HepG2 (cell line): ENCODE results near the gene ARHGAP31. TPM values are rescaled to one million over a fixed set of nuclear protein-coding genes. Genes with fewer than 3 reads are reported as not detected.

Experiments
- ATAC-seq: fragments of 200-7000 bp; cut with Tn5 transposase; 3 replicates; pipeline ENCODE4 v1.9.1; 2020; ENCODE audit warnings: mild to moderate bottlenecking, moderate library complexity
- BruUV-seq: library from RNA; stranded (reverse); fragments of 400-500 nt; replicated peaks from 2 replicates; lab custom pipeline; 2021; lab: Mats Ljungman, UMichigan
- CTCF ChIA-PET: fragments of 300-600 bp; formaldehyde crosslinking; extraction: SDS; loops from one replicate; lab custom pipeline; 2021; ENCODE audit warnings: low total read pairs, inconsistent platforms, low intra/inter-chr PET ratio; lab: Yijun Ruan, JAX
- POLR2A ChIA-PET: fragments of 350-600 bp; sonication (Branson Sonifier 250); formaldehyde crosslinking; loops from one replicate; lab custom pipeline; 2020; ENCODE audit warnings: antibody characterized with exemption, inconsistent platforms; lab: Yijun Ruan, JAX
- DNase-seq: peaks from one replicate; pipeline ENCODE4 v3.0.0-alpha.2; 2015; ENCODE audit warnings: low spot score
- FAIRE-seq: peaks from 3 replicates; lab custom pipeline; 2011; peaks lifted over from hg19 to GRCh38; lab: Jason Lieb, UNC
- H2AFZ ChIP-seq: one replicate; pipeline ENCODE4 v1.6.1; 2011; ENCODE audit warnings: low read length, inconsistent platforms
- H3K27ac ChIP-seq: fragments of 300-600 bp; 3 replicates; pipeline ENCODE4 v1.8.0; 2011; ENCODE audit warnings: mixed run types, mild to moderate bottlenecking, mixed read lengths, low read length, inconsistent platforms; ENCODE audit not compliant: insufficient read depth; ENCODE audit errors: extremely low read length
- H3K27me3 ChIP-seq, 2 experiments: fragments of 200-600 bp in 1 of 2; 2 replicates in 1 of 2; 3 replicates in 1 of 2; pipeline versions ENCODE4 v1.6.0 to v1.8.0; 2011; ENCODE audit warnings: low read length in 2 of 2, mild to moderate bottlenecking in 2 of 2, moderate library complexity in 2 of 2, inconsistent platforms in 1 of 2; ENCODE audit not compliant: insufficient read depth in 2 of 2, control insufficient read depth in 1 of 2
- H3K36me3 ChIP-seq, 2 experiments: fragments of 200-600 bp in 1 of 2; replicated peaks in 1 of 2; 2 replicates in 1 of 2; 3 replicates in 1 of 2; pipeline versions ENCODE4 v1.5.1 to v1.8.0; 2011; ENCODE audit warnings: low read length in 2 of 2, inconsistent platforms in 1 of 2; ENCODE audit not compliant: insufficient read depth in 2 of 2, control insufficient read depth in 1 of 2
- H3K4me1 ChIP-seq: 2 replicates; pipeline ENCODE4 v1.5.1; 2012; ENCODE audit warnings: low read length, inconsistent platforms; ENCODE audit not compliant: insufficient read depth
- H3K4me2 ChIP-seq: 2 replicates; pipeline ENCODE4 v1.6.0; 2011; ENCODE audit warnings: low read depth, low read length, inconsistent platforms
- H3K4me3 ChIP-seq, 3 experiments: fragments of 200-600 bp in 1 of 3; sonication (generic), shearing (Covaris generic) in 1 of 3; replicated peaks in 1 of 3; 2 replicates each; pipeline ENCODE4 v1.5.1; 2011 to 2016; ENCODE audit warnings: low read length in 3 of 3, inconsistent platforms in 2 of 3, low read depth in 2 of 3, mild to moderate bottlenecking in 2 of 3, control low read depth in 1 of 3, mixed read lengths in 1 of 3; ENCODE audit not compliant: insufficient read depth in 1 of 3
- H3K79me2 ChIP-seq: one replicate; pipeline ENCODE4 v1.6.1; 2011; ENCODE audit warnings: low read length, inconsistent platforms; ENCODE audit not compliant: insufficient read depth
- H3K9ac ChIP-seq: 2 replicates; pipeline ENCODE4 v1.6.0; 2011; ENCODE audit warnings: mild to moderate bottlenecking, low read depth, low read length, inconsistent platforms; ENCODE audit not compliant: insufficient read depth
- H3K9me3 ChIP-seq: 2 replicates; pipeline ENCODE4 v1.5.1; 2012; ENCODE audit warnings: mild to moderate bottlenecking, low read length
- H4K20me1 ChIP-seq: 2 replicates; pipeline ENCODE4 v1.6.0; 2011; ENCODE audit warnings: inconsistent platforms, mild to moderate bottlenecking, low read length, moderate library complexity; ENCODE audit not compliant: insufficient read depth
- ARID5B ChIP-seq: IDR thresholded peaks from 2 replicates; pipeline ENCODE4 v1.4.0; 2020; ENCODE audit warnings: mild to moderate bottlenecking, missing genetic modification reagents
- CTCF ChIP-seq: sonication (generic); formaldehyde crosslinking; IDR thresholded peaks from 2 replicates; pipeline ENCODE4 v1.5.0; 2020; ENCODE audit warnings: mild to moderate bottlenecking, missing genetic modification reagents, moderate library complexity
- IRF9 ChIP-seq: sonication (generic); formaldehyde crosslinking; IDR thresholded peaks from 2 replicates; pipeline ENCODE4 v1.8.0; 2022; ENCODE audit warnings: missing genetic modification reagents, mild to moderate bottlenecking, borderline replicate concordance
- NFAT5 ChIP-seq: sonication (generic); formaldehyde crosslinking; IDR thresholded peaks from 2 replicates; pipeline ENCODE4 v1.4.0; 2020; ENCODE audit warnings: missing genetic modification reagents
- PRDM15 ChIP-seq: sonication (generic); formaldehyde crosslinking; IDR thresholded peaks from 2 replicates; pipeline ENCODE4 v1.4.0; 2020; ENCODE audit warnings: missing genetic modification reagents
- ZFP62 ChIP-seq: sonication (generic); formaldehyde crosslinking; IDR thresholded peaks from 2 replicates; pipeline ENCODE4 v1.4.0; 2020; ENCODE audit warnings: missing genetic modification reagents
- ZNF484 ChIP-seq: sonication (generic); formaldehyde crosslinking; IDR thresholded peaks from 2 replicates; pipeline ENCODE4 v1.5.1; 2020; ENCODE audit warnings: mild to moderate bottlenecking, low read depth, missing genetic modification reagents, borderline replicate concordance
- WGBS: methylation state at CpG from one replicate; pipeline ENCODE4 v1.1.6; 2017; ENCODE audit warnings: low lambda C conversion rate; 5-methylcytosine and 5-hydroxymethylcytosine counted together
- in situ Hi-C: cut with HindIII; loops from 2 replicates; pipeline ENCODE4 v1.10.0; 2017; ENCODE audit warnings: low pct_unique_long_range_greater_than_20kb; ENCODE audit not compliant: extremely low pct_ligation_motif_present
- intact Hi-C: fragments of 100-400 bp; cut with micrococcal nuclease; formaldehyde crosslinking; loops from one replicate; pipeline ENCODE4 v1.10.0; 2022; ENCODE audit not compliant: unreplicated experiment
- polyA plus RNA-seq, 8 experiments: library from polyadenylated mRNA; depleted of rRNA in 3 of 8; stranded (reverse) in 7 of 8; unstranded in 1 of 8; fragments of >200 nt; fragmentation: Illumina TruSeq in 4 of 8; extraction: Trizol in 4 of 8; gene quantifications; 2 replicates each; pipeline versions ENCODE4 v1.2.1 to v1.2.3, GENCODE V29; 2011 to 2016; ENCODE audit warnings: low read depth in 4 of 8, missing spikeins in 1 of 8, mixed read lengths in 1 of 8; ENCODE audit not compliant: insufficient read depth in 1 of 8
- total RNA-seq, 5 experiments: library from RNA; depleted of rRNA; stranded (reverse); fragments of >200 nt; fragmentation: Illumina TruSeq; extraction: Trizol; gene quantifications; 2 replicates each; pipeline ENCODE4 v1.2.3, GENCODE V29; 2016; ENCODE audit warnings: low read depth in 1 of 5

The ARHGAP31 gene
- total and polyA plus RNA-seq, 2 of the 13 experiments (the other 11 are each of a cell fraction or from before 2014, with no cell fraction given) = not detected

- H2AFZ ChIP-seq = no peak overlapping the region
- ChIA-PET POLR2A (no interaction called here), CTCF (interaction anchor here (1.9 kb wide), 1 partner anchor 261 kb away, joined by 6 read pairs; no protein-coding TSS in a partner anchor)
- no peaks in the 10 kb centered on the region for H3K79me2 ChIP-seq
- H3K4me1 ChIP-seq = peaks cover 9% of the 10 kb centered on the region
- in situ Hi-C loops = loop anchor here (25.0 kb wide), 1 partner anchor 267 kb away; the partner anchor contains the start of gene COX17
- no peak overlapping the region for H3K9ac ChIP-seq
- DNase-seq (no peak), ATAC-seq (no peak), FAIRE-seq (no peak)
- H4K20me1 ChIP-seq = no peaks in the 10 kb centered on the region
- TF ChIP-seq PRDM15 (no peak), IRF9 (CRISPR knock-in tag) (no peak), ZNF484 (CRISPR knock-in tag) (no peak), NFAT5 (CRISPR knock-in tag) (no peak), ZFP62 (CRISPR knock-in tag) (no peak), CTCF (CRISPR knock-in tag) (peak; percentile 24; the same call in 1 of the 2 replicates), ARID5B (CRISPR knock-in tag) (no peak)
- no peaks in the 10 kb centered on the region for H3K27me3 ChIP-seq
- no peak overlapping the region for H3K4me3 ChIP-seq
- intact Hi-C loops = no loop called here
- H3K4me2 ChIP-seq = no peak overlapping the region
- peaks cover under 1% of the 10 kb centered on the region; the same call in 1 of the 2 replicates for H3K9me3 ChIP-seq
- no TSS peak for BruUV-seq
- no peaks in the 10 kb centered on the region for H3K36me3 ChIP-seq
- no peak overlapping the region for H3K27ac ChIP-seq
- 33% methylated on average over 2 of the region's 2 CpGs for WGBS
These were observed 126.0 kb downstream of the ARHGAP31 start for GRCh38 chr3:119420196-119420595.
